ENCODE data around the gene CFAP97.

DNA sequence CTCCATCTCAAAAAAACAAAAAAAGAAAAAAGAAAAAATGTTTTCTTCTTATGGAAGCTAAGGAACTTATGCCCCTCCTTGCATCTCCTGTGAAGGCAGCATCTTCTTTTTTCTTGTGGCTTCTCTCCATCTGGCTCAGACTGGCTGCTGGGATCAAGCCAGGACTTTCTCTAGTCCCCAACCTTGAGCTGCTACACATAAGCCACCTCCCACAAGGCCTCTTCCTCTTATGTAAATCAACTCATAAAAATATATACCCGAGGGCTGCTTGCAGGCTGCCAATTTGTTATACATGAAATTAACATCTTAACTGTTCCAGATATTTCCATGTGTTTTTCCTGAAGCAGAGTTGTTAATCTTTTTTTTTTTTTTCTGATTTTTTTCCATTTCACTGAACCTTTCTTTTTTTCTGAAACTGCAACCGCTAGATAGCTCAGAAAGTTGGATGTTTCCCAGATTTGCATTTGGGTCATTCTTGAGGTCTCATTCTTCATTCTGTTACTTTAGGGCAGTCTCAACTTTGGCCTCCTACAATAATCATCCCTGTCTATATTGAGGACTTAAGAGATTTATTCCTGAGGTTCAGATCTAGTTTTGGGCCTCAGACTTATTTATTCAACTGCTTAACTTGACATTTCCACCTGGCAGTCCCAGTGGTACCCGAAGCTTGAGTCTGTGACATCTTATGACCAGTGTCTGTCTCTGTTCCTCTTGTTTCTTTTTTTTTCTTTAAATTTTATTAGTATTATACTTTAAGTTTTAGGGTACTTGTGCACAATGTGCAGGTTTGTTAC, 15.9 kb upstream of the CFAP97 start:
- no peak for TF ChIP-seq EZH2 (IDR thresholded peaks at IDR 0.05; ENCODE audit: low read length)
- TF ChIP-seq, protein P1, sequence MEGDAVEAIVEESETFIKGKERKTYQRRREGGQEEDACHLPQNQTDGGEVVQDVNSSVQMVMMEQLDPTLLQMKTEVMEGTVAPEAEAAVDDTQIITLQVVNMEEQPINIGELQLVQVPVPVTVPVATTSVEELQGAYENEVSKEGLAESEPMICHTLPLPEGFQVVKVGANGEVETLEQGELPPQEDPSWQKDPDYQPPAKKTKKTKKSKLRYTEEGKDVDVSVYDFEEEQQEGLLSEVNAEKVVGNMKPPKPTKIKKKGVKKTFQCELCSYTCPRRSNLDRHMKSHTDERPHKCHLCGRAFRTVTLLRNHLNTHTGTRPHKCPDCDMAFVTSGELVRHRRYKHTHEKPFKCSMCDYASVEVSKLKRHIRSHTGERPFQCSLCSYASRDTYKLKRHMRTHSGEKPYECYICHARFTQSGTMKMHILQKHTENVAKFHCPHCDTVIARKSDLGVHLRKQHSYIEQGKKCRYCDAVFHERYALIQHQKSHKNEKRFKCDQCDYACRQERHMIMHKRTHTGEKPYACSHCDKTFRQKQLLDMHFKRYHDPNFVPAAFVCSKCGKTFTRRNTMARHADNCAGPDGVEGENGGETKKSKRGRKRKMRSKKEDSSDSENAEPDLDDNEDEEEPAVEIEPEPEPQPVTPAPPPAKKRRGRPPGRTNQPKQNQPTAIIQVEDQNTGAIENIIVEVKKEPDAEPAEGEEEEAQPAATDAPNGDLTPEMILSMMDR (optimal IDR thresholded peaks at IDR 0.05 in 1 of 3, IDR thresholded peaks at IDR 0.05 in 1 of 3, conservative IDR thresholded peaks at IDR 0.05 in 1 of 3; ENCODE audit: extremely low read depth in 1 of 3, insufficient read depth in 2 of 3, low read length in 3 of 3), result no peak

All from keratinocyte (primary cell).